GM12864 (cell line): ENCODE results near the gene FSTL5.

ENCODE experiments used
- DNase-seq: peaks from one replicate; pipeline ENCODE4 v3.0.0-alpha.2; 2011; ENCODE audit warnings: low read depth
- H3K4me3 ChIP-seq: 2 replicates; pipeline ENCODE4 v1.5.1; 2011; ENCODE audit warnings: mild to moderate bottlenecking, low read depth, low read length, control low read depth
- CTCF ChIP-seq: IDR thresholded peaks from 2 replicates; pipeline ENCODE4 v1.5.1; 2011; ENCODE audit warnings: low read depth, mild to moderate bottlenecking, moderate library complexity, low read length, control low read depth, inconsistent platforms; ENCODE audit errors: missing control alignments

FSTL5 gene

GRCh38 chr4:161822174-161822573 lies 341.6 kb downstream of the FSTL5 start:
- H3K4me3 ChIP-seq = no peak overlapping the region
- no peak for DNase-seq
- TF ChIP-seq CTCF = no peak

GRCh38 chr4:161817914-161818313 lies 345.9 kb downstream of the FSTL5 start:
- no peak for DNase-seq
- no peak for TF ChIP-seq CTCF
- no peak overlapping the region for H3K4me3 ChIP-seq

GRCh38 chr4:161816958-161817357 lies 346.8 kb downstream of the FSTL5 start:
- DNase-seq = no peak
- H3K4me3 ChIP-seq = no peak overlapping the region
- no peak for TF ChIP-seq CTCF

GRCh38 chr4:161815841-161816240 lies 348.0 kb downstream of the FSTL5 start:
- no peak overlapping the region for H3K4me3 ChIP-seq
- DNase-seq = no peak
- TF ChIP-seq CTCF = no peak

GRCh38 chr4:161813889-161814288 lies 349.9 kb downstream of the FSTL5 start:
- no peak for TF ChIP-seq CTCF
- DNase-seq = no peak
- H3K4me3 ChIP-seq = no peak overlapping the region

- TF ChIP-seq CTCF = no peak
- no peak for DNase-seq
- H3K4me3 ChIP-seq = no peak overlapping the region
Observed at GRCh38 chr4:161813389-161813788, 350.4 kb downstream of the FSTL5 start.

- no peak overlapping the region for H3K4me3 ChIP-seq
- no peak for DNase-seq
- no peak for TF ChIP-seq CTCF
Observed at GRCh38 chr4:161803171-161803570, 360.6 kb downstream of the FSTL5 start.
